ENCODE data around the gene ZNF668. TPM values are rescaled to one million over a fixed set of nuclear protein-coding genes. Genes with fewer than 3 reads are reported as not detected.

ZNF668 gene
- total and polyA plus RNA-seq, 2 of the 13 experiments (the other 11 are each of a cell fraction or from before 2014, with no cell fraction given): 3.8 to 9.8 TPM

DNA sequence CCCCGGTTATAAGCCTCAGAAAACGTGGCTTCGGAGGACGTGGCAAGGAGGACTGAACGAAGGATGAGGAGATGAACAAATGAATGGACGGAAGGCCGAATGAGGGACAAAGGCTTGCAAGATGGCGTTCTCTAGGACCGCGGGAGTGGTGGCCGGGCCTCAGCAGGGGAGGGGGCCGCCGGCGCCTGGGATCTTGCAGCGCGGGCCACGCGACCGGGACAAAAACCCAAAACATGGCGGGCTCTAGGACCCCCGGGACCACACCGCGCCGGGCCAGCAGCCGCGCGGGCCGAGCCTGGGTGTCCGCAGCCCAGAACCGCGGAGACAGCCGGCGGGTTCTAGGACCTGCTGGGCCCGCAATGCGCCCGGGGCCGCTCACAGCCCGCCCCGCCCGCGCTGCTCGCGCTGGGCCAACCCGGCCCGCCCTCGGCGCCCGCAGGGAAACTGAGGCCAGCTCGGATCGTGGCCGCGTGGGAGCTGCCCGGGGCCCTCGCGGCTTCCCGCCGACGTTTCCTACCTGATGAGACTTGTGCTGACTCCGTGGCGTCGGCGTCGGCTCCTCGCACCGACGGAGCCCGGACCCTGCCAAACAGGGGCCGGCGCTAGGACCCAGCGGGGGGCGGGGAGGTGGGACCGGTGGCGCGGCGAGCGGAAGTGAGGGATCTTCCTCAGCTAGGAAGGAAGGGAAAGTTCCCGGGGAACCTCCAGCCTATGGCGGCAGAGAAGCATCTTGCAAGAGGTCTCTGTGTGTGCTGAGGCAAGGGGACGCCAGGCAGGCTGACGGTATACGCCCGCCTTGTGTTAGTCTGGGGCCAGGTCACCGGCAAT is 684 bp downstream of the ZNF668 start (continued):
- 0 out of 2 replicates have a peak, but pooled peaks have one; percentile 13 for TF ChIP-seq THRA (CRISPR knock-in tag; IDR thresholded peaks at IDR 0.05; ENCODE audit: borderline replicate concordance)
- peak; percentile 35 for TF ChIP-seq STAG1 (CRISPR knock-in tag; IDR thresholded peaks at IDR 0.05)
- no peak; the same call in 1 of the 2 replicates for TF ChIP-seq ZNF552 (CRISPR knock-in tag; IDR thresholded peaks at IDR 0.05; ENCODE audit: borderline replicate concordance)
- TF ChIP-seq ZBTB7B (CRISPR knock-in tag; IDR thresholded peaks at IDR 0.05): peak; percentile 89
- TF ChIP-seq ZSCAN25 (CRISPR knock-in tag; IDR thresholded peaks at IDR 0.05): peak; percentile 60; the same call in 1 of the 2 replicates
- TF ChIP-seq KAT2B (IDR thresholded peaks at IDR 0.05; ENCODE audit: borderline replicate concordance, low read depth, low read length): no peak
- peak; percentile 79 for TF ChIP-seq ZNF777 (CRISPR knock-in tag; IDR thresholded peaks at IDR 0.05)
- no peak for TF ChIP-seq ZNF841 (CRISPR knock-in tag; IDR thresholded peaks at IDR 0.05; ENCODE audit: borderline replicate concordance)
- TF ChIP-seq NONO (IDR thresholded peaks at IDR 0.05): no peak
- peak; percentile 73 for TF ChIP-seq NONO (CRISPR knock-in tag; conservative IDR thresholded peaks at IDR 0.05)
- TF ChIP-seq ZNF207 (IDR thresholded peaks at IDR 0.05; ENCODE audit: borderline replicate concordance): no peak
- TF ChIP-seq, protein P1, sequence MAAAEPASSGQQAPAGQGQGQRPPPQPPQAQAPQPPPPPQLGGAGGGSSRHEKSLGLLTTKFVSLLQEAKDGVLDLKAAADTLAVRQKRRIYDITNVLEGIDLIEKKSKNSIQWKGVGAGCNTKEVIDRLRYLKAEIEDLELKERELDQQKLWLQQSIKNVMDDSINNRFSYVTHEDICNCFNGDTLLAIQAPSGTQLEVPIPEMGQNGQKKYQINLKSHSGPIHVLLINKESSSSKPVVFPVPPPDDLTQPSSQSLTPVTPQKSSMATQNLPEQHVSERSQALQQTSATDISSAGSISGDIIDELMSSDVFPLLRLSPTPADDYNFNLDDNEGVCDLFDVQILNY (CRISPR knock-in tag; conservative IDR thresholded peaks at IDR 0.05): no peak
- TF ChIP-seq NFE2L2 (IDR thresholded peaks at IDR 0.05; ENCODE audit: low read length): no peak
- TF ChIP-seq ZNF879 (CRISPR knock-in tag; IDR thresholded peaks at IDR 0.05): no peak
- peak; percentile 59; the same call in 1 of the 2 replicates for TF ChIP-seq ESRRA (CRISPR knock-in tag; IDR thresholded peaks at IDR 0.05; ENCODE audit: low read depth)
- TF ChIP-seq ZNF776 (CRISPR knock-in tag; IDR thresholded peaks at IDR 0.05): peak; percentile 56
- peak; percentile 59; the same call in 1 of the 2 replicates for TF ChIP-seq SIN3B (IDR thresholded peaks at IDR 0.05; ENCODE audit: low read length)
- TF ChIP-seq ZNF33B (CRISPR knock-in tag; IDR thresholded peaks at IDR 0.05): 0 out of 2 replicates have a peak, but pooled peaks have one; percentile 18
- peak; percentile 70 for TF ChIP-seq POGZ (CRISPR knock-in tag; IDR thresholded peaks at IDR 0.05)
- no peak for TF ChIP-seq ZNF30 (CRISPR knock-in tag; IDR thresholded peaks at IDR 0.05)
- no peak; the same call in 1 of the 2 replicates for TF ChIP-seq REL (CRISPR knock-in tag; conservative IDR thresholded peaks at IDR 0.05)
- TF ChIP-seq SMYD3 (CRISPR knock-in tag; IDR thresholded peaks at IDR 0.05): no peak
- TF ChIP-seq ZNF468 (CRISPR knock-in tag; IDR thresholded peaks at IDR 0.05): 0 out of 2 replicates have a peak, but pooled peaks have one; percentile 63
- TF ChIP-seq IKZF1 (IDR thresholded peaks at IDR 0.05): no peak
- peak; percentile 72; the same call in 1 of the 2 replicates for TF ChIP-seq ZNF367 (CRISPR knock-in tag; IDR thresholded peaks at IDR 0.05; ENCODE audit: borderline replicate concordance)
- 0 out of 2 replicates have a peak, but pooled peaks have one; percentile 6 for TF ChIP-seq SRF (IDR thresholded peaks at IDR 0.05; ENCODE audit: low read depth, low read length)
- TF ChIP-seq ZMYM4 (CRISPR knock-in tag; IDR thresholded peaks at IDR 0.05): peak; percentile 86
- TF ChIP-seq ZNF329 (CRISPR knock-in tag; IDR thresholded peaks at IDR 0.05; ENCODE audit: low read depth): peak; percentile 59; the same call in 1 of the 2 replicates
- TF ChIP-seq TCF7L2 (IDR thresholded peaks at IDR 0.05; ENCODE audit: low read depth, low read length): no peak
- no peak for TF ChIP-seq ZNF720 (CRISPR knock-in tag; IDR thresholded peaks at IDR 0.05)
- TF ChIP-seq TAF1 (CRISPR knock-in tag; IDR thresholded peaks at IDR 0.05): peak; percentile 71
- no peak; the same call in 1 of the 2 replicates for TF ChIP-seq ARHGAP35 (CRISPR knock-in tag; IDR thresholded peaks at IDR 0.05; ENCODE audit: borderline replicate concordance)

All from HepG2 (cell line).